ENCODE data around the gene AIRE. TPM values are rescaled to one million over a fixed set of nuclear protein-coding genes. Genes with fewer than 3 reads are reported as not detected.

AIRE gene
- total RNA-seq, 1 donor from 2014 or later, result not detected

DNA sequence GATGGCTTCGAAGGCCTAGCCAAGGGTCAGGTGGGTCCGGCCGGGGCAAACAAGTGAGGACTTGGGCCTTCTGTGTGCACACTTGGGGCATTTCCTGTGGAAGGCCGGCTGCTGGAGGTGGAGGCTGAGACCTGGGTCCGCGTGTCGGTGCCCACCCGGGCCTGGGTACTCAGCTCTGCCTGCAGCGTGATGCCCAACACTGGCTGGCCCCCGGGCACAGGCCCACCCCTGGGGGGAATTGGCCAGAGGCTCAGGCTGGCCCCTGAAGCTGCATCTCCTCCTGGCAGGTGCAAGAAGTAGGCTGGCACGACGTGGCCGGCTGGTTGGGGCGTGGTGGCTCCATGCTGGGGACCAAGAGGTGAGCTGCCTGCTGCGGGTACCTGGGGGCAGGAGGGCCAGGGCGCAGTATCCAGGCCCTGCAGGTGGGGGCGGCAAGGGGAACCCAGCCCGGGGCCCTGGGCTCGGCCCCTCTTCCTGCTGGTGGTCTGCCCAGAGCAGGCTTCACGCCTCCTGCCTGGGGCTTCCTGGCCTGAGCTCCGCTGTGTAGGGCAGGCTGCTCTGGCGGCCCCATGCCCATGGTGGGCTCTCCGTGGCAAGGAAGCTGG is 36.3 kb downstream of the AIRE start:
- no peak overlapping the region for H3K27ac Mint-ChIP-seq
- intact Hi-C loops (cut with micrococcal nuclease), result no loop called here
- H3K9me3 Mint-ChIP-seq, result no peaks in the 10 kb centered on the region
- DNase-seq (ENCODE audit: low spot score), result no peak
- H3K36me3 Mint-ChIP-seq (ENCODE audit: low read depth), result peaks cover 4% of the 10 kb centered on the region
- H3K27me3 Mint-ChIP-seq (ENCODE audit: insufficient read depth), result no peaks in the 10 kb centered on the region
- no peak overlapping the region for H3K4me3 Mint-ChIP-seq
- no peaks in the 10 kb centered on the region for H3K4me1 Mint-ChIP-seq (ENCODE audit: low read depth)

DNA sequence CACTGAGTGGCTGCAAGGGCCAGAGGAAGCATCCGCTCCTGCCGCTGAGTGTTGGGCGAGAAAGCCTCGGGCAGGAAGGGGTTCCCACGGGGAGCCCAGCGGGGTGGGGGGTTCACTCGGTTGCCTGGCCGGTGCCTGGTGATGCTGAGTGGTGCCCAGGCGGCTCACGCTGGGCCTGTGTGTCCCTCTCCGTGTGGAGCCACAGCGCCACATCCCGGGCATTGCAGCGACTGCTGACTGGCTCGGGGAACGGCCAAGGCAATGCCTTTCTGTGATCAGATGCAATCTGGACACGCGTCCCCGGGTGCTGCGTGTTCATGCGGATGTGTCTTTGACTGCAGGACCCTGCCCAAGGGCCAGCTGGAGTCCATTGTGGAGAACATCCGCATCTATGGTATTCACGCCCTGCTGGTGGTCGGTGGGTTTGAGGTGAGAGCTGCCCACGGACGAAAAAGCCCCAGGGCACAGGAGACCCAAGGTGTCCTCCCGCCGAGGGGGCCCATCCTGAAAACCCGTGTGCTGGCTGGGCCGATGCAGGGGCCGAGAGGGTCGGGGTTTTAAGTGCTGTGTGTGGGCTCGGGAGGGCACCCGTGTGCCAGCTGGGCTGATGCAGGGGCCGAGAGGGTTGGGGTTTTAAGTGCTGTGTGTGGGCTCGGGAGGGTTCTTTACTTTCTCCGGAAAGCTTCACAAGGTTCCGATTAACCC is 37.1 kb downstream of the AIRE start:
- no peak overlapping the region for H3K27ac Mint-ChIP-seq
- no peaks in the 10 kb centered on the region for H3K4me1 Mint-ChIP-seq (ENCODE audit: low read depth)
- intact Hi-C loops (cut with micrococcal nuclease), result no loop called here
- no peaks in the 10 kb centered on the region for H3K9me3 Mint-ChIP-seq
- H3K4me3 Mint-ChIP-seq, result no peak overlapping the region
- peaks cover 4% of the 10 kb centered on the region for H3K36me3 Mint-ChIP-seq (ENCODE audit: low read depth)
- no peaks in the 10 kb centered on the region for H3K27me3 Mint-ChIP-seq (ENCODE audit: insufficient read depth)
- no peak for DNase-seq (ENCODE audit: low spot score)

DNA sequence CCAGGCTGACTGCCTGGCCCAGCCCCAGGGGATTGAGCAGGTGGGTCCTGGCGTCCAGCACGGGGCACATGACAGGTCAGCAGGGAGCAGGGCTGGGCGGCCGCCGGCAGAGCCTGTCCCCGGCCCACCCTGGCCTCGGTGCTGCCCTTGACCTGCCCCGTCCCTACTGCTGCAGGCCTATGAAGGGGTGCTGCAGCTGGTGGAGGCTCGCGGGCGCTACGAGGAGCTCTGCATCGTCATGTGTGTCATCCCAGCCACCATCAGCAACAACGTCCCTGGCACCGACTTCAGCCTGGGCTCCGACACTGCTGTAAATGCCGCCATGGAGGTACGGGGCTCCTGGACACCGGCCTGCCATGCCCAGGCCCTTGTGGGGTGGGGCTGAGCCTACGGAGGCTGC is 37.9 kb downstream of the AIRE start:
- Mint-ChIP-seq H3K9me3 (no peaks in the 10 kb centered on the region), H3K27ac (no peak overlapping the region)

DNA sequence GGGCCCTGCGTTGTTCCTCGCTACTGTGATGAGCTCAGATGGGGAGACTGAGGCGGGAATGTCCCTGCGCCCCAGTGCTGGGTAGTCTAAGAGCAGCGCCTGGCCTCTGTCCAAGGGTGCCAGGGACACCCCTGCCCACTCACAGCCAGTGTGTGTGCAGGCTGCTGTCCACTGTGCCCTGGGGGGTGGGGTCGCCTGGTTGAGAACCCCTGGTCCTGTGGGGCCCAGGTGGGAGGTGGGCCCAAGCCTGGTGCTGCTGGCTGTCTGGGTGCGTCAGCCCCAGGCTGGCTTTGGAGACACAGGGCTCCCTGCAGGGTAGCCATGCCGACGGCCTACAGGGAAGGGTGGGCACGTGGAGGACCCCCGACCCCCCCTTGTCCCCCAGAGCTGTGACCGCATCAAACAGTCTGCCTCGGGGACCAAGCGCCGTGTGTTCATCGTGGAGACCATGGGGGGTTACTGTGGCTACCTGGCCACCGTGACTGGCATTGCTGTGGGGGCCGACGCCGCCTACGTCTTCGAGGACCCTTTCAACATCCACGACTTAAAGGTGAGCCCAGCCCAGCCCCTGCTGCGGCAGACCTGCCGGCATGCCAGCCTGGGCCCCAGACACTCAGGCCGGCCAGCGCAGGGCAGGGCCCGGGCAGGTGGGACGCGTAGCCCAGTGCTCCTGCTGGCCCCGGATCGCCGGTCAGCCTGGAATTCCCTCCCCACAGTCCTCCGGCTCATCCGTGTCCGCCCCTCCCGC is 38.6 kb downstream of the AIRE start:
- no peaks in the 10 kb centered on the region for H3K27me3 Mint-ChIP-seq (ENCODE audit: insufficient read depth)
- H3K36me3 Mint-ChIP-seq (ENCODE audit: low read depth), result peaks cover 4% of the 10 kb centered on the region
- H3K4me3 Mint-ChIP-seq, result no peak overlapping the region
- H3K4me1 Mint-ChIP-seq (ENCODE audit: low read depth), result no peaks in the 10 kb centered on the region
- no peaks in the 10 kb centered on the region for H3K9me3 Mint-ChIP-seq
- intact Hi-C loops (cut with micrococcal nuclease), result no loop called here
- DNase-seq (ENCODE audit: low spot score), result no peak
- H3K27ac Mint-ChIP-seq, result no peak overlapping the region

More for the DNA sequence above, 37.9 kb downstream of the AIRE start:
- Mint-ChIP-seq H3K36me3 (ENCODE audit: low read depth) (peaks cover 4% of the 10 kb centered on the region), H3K4me1 (ENCODE audit: low read depth) (no peaks in the 10 kb centered on the region), H3K27me3 (ENCODE audit: insufficient read depth) (no peaks in the 10 kb centered on the region), H3K4me3 (no peak overlapping the region)
- no peak for DNase-seq (ENCODE audit: low spot score)
- intact Hi-C loops (cut with micrococcal nuclease), result no loop called here

DNA sequence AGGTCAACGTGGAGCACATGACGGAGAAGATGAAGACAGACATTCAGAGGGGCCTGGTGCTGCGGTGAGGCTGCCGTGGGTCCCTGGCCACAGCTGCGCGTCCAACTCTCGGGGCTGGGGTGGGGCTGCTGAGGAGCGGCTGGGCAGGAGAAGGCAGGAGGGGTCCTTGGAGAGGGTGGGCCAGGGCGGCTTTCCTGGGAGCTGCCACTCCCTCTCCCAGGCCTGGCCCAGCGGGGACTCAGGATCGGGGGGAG is 39.1 kb downstream of the AIRE start:
- Mint-ChIP-seq H3K4me1 (ENCODE audit: low read depth) (no peaks in the 10 kb centered on the region), H3K4me3 (no peak overlapping the region), H3K27me3 (ENCODE audit: insufficient read depth) (no peaks in the 10 kb centered on the region), H3K9me3 (no peaks in the 10 kb centered on the region), H3K27ac (no peak overlapping the region), H3K36me3 (ENCODE audit: low read depth) (peaks cover 4% of the 10 kb centered on the region)
- DNase-seq (ENCODE audit: low spot score), result no peak
- intact Hi-C loops (cut with micrococcal nuclease), result no loop called here

DNA sequence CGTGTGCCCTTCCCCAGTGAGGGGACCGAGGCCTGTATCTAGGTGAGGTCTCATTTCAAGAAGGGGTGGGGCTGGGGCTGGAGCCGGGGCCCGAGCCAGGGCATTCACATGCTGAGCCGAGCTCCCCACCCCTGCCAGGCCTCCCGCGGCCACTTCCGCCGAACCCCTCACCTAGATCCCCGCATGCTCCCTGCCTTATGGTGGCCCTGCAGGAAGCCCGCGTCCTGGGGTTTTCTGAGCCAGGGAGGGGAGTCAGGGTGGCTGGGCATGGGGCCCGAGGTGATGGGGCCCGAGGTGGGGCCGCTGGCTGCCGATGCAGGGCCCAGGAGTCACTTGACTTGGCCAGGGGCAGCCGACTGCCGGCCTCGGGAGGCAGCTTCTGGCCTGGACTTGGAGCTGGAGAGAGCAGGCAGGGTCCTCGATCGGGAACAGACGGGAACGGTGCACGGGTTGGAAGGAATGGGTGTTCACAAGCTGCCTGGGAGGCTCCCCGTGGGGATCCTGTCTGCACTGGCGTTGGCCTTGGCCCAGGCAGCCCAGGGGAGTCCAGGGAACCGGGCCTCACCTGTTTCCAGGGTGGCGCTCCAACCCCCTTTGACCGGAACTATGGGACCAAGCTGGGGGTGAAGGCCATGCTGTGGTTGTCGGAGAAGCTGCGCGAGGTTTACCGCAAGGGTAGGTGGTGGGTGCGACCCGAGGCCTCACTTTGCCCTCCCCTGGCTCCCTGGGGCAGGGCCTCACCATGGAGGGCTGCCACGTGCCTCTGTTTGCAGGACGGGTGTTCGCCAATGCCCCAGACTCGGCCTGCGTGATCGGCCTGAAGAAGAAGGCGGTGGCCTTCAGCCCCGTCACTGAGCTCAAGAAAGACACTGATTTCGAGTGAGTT is 40.0 kb downstream of the AIRE start:
- no peak overlapping the region for H3K4me3 Mint-ChIP-seq
- no peaks in the 10 kb centered on the region for H3K27me3 Mint-ChIP-seq (ENCODE audit: insufficient read depth)
- H3K36me3 Mint-ChIP-seq (ENCODE audit: low read depth), result peaks cover 4% of the 10 kb centered on the region
- intact Hi-C loops (cut with micrococcal nuclease), result no loop called here
- DNase-seq (ENCODE audit: low spot score), result no peak
- no peaks in the 10 kb centered on the region for H3K4me1 Mint-ChIP-seq (ENCODE audit: low read depth)
- H3K9me3 Mint-ChIP-seq, result no peaks in the 10 kb centered on the region
- H3K27ac Mint-ChIP-seq, result no peak overlapping the region

DNA sequence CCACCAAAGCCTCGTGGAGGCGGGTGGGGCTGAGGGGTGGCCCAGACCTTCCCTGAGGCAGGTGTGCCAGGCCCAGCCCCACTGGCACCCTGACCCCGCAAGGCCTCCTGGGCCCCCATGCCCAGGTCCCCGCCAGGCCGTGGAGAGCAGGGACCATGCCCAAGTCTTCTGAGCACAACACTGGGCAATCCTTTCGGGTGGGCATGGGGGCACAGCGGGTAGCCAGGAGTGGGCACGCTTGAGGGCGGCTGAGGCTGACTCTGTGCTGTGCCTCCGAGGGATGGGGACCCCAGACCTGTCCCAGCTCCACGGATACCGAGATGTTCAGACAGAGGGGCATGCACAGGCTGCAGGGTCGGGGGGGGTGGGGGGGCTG is 40.6 kb downstream of the AIRE start:
- no peaks in the 10 kb centered on the region for H3K9me3 Mint-ChIP-seq
- no peak for DNase-seq (ENCODE audit: low spot score)
- H3K4me1 Mint-ChIP-seq (ENCODE audit: low read depth), result no peaks in the 10 kb centered on the region
- no peak overlapping the region for H3K27ac Mint-ChIP-seq
- no peaks in the 10 kb centered on the region for H3K27me3 Mint-ChIP-seq (ENCODE audit: insufficient read depth)
- peaks cover 4% of the 10 kb centered on the region for H3K36me3 Mint-ChIP-seq (ENCODE audit: low read depth)
- no peak overlapping the region for H3K4me3 Mint-ChIP-seq
- intact Hi-C loops (cut with micrococcal nuclease), result no loop called here

DNA sequence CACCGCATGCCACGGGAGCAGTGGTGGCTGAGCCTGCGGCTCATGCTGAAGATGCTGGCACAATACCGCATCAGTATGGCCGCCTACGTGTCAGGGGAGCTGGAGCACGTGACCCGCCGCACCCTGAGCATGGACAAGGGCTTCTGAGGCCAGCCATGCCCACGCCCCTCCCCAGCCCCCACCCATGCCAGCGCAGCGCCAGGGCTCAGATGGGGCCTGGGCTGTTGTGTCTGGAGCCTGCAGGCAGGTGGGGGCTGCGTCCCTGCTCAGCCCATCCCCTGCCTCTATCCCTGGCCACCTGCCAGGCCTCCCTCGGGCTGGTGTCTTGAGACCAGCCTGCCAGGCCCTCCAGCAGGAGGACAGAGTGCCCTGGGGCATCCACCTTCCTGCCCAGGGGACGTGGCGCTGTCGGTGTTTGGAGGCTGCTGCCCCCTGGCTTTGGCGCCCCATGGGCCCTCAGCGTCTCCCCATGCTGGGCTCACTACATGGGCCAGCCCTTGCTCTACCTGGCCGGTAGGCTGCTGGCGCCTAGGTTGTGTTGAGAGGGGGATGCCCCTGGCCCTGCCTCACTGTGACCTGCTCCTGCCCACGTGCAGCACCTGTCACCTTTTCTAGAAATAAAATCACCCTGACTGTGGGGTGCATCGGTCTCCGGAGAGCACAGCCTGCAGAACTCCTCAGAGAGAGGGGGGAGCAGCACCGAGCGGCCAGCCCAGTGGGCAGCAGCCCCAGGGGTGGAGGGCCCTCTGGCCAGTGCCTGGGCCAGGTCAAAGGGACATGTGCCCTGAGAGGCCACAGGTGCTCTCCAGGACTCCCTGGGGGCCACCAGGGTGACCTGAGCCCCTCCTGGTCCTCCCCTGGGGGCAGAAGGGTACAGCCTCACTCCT is 41.3 kb downstream of the AIRE start:
- Mint-ChIP-seq H3K4me1 (ENCODE audit: low read depth) (no peaks in the 10 kb centered on the region), H3K27ac (no peak overlapping the region), H3K27me3 (ENCODE audit: insufficient read depth) (no peaks in the 10 kb centered on the region), H3K4me3 (no peak overlapping the region), H3K9me3 (no peaks in the 10 kb centered on the region), H3K36me3 (ENCODE audit: low read depth) (peaks cover 3% of the 10 kb centered on the region)
- intact Hi-C loops (cut with micrococcal nuclease), result no loop called here
- no peak for DNase-seq (ENCODE audit: low spot score)

DNA sequence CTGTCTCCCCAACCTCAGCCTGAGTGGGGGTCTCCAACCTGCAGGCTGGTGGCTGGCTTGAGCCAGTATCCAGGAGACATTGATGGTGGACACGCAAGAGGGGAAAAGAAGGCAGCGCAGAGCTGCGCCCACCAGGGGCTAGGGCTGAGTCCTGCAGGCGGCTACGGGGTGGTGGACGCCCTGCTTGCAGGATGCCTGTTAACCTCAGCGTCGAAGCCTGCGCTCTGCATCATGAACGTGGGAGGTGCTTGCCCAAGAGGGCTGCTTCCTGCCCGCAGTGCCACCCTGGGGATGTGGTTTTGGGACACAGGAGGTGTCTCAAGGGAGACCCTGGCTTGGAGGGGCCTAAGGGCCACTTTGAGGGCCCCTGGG is 41.9 kb downstream of the AIRE start:
- no peak for DNase-seq (ENCODE audit: low spot score)
- no peak overlapping the region for H3K4me3 Mint-ChIP-seq
- H3K4me1 Mint-ChIP-seq (ENCODE audit: low read depth), result no peaks in the 10 kb centered on the region
- no peaks in the 10 kb centered on the region for H3K27me3 Mint-ChIP-seq (ENCODE audit: insufficient read depth)
- no peaks in the 10 kb centered on the region for H3K9me3 Mint-ChIP-seq
- no peak overlapping the region for H3K27ac Mint-ChIP-seq
- H3K36me3 Mint-ChIP-seq (ENCODE audit: low read depth), result peaks cover 3% of the 10 kb centered on the region
- intact Hi-C loops (cut with micrococcal nuclease), result no loop called here

DNA sequence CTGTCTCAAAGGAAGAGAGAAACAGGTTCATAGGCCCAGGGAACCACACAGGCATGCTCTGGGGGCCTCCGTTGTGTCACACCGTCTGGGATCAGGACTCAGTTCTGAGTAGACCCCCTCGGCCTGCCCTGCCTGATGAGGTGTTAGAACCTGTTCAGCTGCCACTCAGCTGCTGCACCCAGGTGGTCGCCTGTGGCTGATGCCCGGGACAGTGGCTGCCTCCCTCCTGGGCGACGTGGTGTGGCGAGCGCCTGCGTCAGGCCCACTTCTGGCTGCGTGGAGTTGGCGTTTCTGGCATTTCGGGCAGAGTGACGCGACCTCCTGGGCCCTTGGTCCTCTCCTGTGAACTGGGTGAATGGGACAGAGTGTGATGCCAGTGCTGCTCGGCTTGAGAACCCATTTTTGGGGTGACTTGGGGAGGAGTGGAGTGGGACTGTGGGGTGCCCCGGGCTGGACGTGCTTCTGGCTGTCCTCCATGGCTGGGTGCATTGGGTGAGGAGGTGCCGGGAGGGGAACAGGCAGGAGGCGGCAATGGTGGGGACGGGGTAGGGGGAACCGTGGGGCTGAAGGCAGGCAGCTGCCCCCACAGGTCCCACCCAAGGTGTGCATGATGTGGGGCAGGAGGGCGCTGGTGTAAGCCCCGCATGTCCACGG is 42.7 kb downstream of the AIRE start:
- no peak for DNase-seq (ENCODE audit: low spot score)
- Mint-ChIP-seq H3K27me3 (ENCODE audit: insufficient read depth) (no peaks in the 10 kb centered on the region), H3K36me3 (ENCODE audit: low read depth) (no peaks in the 10 kb centered on the region), H3K4me1 (ENCODE audit: low read depth) (no peaks in the 10 kb centered on the region), H3K4me3 (no peak overlapping the region), H3K9me3 (no peaks in the 10 kb centered on the region), H3K27ac (no peak overlapping the region)
- intact Hi-C loops (cut with micrococcal nuclease), result no loop called here

DNA sequence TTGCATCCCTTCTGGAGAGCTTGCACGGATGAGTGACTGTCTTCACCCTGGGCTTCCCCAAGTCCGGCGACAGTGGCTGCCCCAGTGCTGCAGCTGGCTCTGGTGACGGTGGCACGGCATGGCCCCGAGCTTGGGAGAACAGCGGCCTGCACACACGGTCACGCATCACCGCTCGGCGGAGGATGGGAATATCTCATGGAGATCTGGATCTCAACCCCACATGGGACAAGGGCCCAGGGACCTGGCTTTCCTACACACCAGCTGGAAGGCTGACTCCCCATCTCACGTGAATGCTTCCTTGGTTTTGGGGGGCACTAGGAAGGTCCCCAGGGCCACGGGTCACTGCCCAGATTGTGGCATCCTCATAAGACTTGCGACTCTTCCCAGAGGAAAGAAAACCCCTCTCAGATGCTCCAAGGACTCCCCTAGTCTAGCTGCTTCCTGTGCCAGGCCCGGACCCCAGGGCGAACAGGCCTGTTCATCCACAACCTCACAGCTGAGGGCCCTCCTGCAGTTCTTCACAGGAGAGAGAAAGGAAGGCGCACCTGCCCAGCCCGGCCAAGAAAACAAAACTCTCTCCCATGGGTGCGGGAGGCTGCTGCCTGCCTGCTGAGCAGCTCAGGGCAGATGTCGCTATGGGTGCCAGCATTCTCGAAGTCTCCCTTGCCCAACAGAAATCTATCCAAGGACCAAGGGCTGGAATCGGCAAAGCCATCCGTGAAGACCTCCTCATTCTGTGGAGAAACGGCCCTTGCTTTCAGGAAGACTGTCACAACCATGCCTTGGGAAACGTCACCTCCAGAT is 43.6 kb downstream of the AIRE start:
- no peaks in the 10 kb centered on the region for H3K4me1 Mint-ChIP-seq (ENCODE audit: low read depth)
- no peaks in the 10 kb centered on the region for H3K9me3 Mint-ChIP-seq
- no peak overlapping the region for H3K27ac Mint-ChIP-seq
- intact Hi-C loops (cut with micrococcal nuclease), result no loop called here
- DNase-seq (ENCODE audit: low spot score), result no peak
- no peak overlapping the region for H3K4me3 Mint-ChIP-seq
- no peaks in the 10 kb centered on the region for H3K27me3 Mint-ChIP-seq (ENCODE audit: insufficient read depth)
- no peaks in the 10 kb centered on the region for H3K36me3 Mint-ChIP-seq (ENCODE audit: low read depth)
